ENCODE results near the gene TXLNG. TPM values are rescaled to one million over a fixed set of nuclear protein-coding genes. Genes with fewer than 3 reads are reported as not detected.

The TXLNG gene
- total RNA-seq, 1 donor from 2014 or later: 25.8 TPM

- peaks cover 7% of the 10 kb centered on the region for H3K36me3 Mint-ChIP-seq (ENCODE audit: insufficient read depth)
- TF ChIP-seq, protein P1, sequence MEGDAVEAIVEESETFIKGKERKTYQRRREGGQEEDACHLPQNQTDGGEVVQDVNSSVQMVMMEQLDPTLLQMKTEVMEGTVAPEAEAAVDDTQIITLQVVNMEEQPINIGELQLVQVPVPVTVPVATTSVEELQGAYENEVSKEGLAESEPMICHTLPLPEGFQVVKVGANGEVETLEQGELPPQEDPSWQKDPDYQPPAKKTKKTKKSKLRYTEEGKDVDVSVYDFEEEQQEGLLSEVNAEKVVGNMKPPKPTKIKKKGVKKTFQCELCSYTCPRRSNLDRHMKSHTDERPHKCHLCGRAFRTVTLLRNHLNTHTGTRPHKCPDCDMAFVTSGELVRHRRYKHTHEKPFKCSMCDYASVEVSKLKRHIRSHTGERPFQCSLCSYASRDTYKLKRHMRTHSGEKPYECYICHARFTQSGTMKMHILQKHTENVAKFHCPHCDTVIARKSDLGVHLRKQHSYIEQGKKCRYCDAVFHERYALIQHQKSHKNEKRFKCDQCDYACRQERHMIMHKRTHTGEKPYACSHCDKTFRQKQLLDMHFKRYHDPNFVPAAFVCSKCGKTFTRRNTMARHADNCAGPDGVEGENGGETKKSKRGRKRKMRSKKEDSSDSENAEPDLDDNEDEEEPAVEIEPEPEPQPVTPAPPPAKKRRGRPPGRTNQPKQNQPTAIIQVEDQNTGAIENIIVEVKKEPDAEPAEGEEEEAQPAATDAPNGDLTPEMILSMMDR (IDR thresholded peaks at IDR 0.05; ENCODE audit: unreplicated experiment): no peak
- peaks cover 41% of the 10 kb centered on the region for H3K4me1 Mint-ChIP-seq (ENCODE audit: low read depth)
- no peaks in the 10 kb centered on the region for H3K9me3 Mint-ChIP-seq (ENCODE audit: low read depth)
- peak; percentile 45 for DNase-seq (ENCODE audit: low spot score, unreplicated experiment)
- H3K27me3 Mint-ChIP-seq: no peaks in the 10 kb centered on the region
- H3K4me3 Mint-ChIP-seq (ENCODE audit: low read depth): peak overlapping the region; percentile 99
- H3K27ac Mint-ChIP-seq: peak overlapping the region; percentile 100
Observed at GRCh38 chrX:16869393-16870094, 83.3 kb downstream of the TXLNG start.

DNA sequence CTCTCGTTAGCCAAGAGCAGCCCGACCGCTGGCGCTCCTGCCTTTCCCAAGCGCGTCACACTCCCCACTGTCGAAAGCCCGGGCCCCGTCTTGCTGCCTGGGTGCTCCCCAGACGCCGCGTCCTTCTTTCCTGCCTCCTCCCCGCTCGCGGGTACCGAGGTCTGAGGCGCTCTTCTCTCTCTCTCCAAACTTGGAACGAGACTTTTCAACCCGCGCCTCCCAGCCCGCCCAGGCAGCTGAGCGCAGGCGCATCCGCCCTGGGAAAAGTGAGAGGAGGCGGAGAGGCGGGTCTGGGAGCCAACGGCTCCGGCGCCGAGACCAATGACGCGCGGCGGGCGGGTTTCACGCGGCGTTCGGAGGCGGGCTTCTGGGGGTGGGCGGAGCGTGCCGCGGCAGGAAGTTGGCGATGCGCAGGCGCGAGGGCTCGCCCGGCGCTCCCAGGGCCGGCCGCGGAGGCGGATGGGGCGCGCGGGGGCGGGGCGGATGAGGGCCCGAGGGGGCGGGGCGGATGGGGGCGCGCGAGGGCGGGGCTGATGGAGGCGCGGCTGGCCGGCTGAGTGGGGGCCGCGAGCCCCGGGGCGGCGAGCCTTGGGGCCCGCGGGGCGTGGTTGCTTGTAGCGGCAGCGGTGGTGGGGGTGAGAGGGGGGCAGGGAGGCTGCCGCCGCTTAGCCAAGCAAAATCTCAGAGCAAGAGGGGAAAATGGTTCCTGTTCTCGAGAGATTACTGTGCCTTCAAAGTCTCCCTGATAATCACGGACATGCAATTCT lies 84.0 kb downstream of the TXLNG start, which contains the start of gene RBBP7:
RBBP7 (minus strand) TSS at position 268 of the 767 bp plus-strand sequence. CDS start 309 bp downstream, outside the sequence.
- Mint-ChIP-seq H3K4me1 (ENCODE audit: low read depth) (peaks cover 41% of the 10 kb centered on the region), H3K4me3 (ENCODE audit: low read depth) (peak within 1 kb of the TSS; percentile 99), H3K27me3 (peaks cover 6% of the 10 kb centered on the region), H3K9me3 (ENCODE audit: low read depth) (no peaks in the 10 kb centered on the region), H3K27ac (peak within 1 kb of the TSS; percentile 100), H3K36me3 (ENCODE audit: insufficient read depth) (peaks cover 7% of the 10 kb centered on the region)
- DNase-seq (ENCODE audit: low spot score, unreplicated experiment): peak; percentile 97
- TF ChIP-seq, protein P1 (IDR thresholded peaks at IDR 0.05; ENCODE audit: unreplicated experiment): no peak

DNA sequence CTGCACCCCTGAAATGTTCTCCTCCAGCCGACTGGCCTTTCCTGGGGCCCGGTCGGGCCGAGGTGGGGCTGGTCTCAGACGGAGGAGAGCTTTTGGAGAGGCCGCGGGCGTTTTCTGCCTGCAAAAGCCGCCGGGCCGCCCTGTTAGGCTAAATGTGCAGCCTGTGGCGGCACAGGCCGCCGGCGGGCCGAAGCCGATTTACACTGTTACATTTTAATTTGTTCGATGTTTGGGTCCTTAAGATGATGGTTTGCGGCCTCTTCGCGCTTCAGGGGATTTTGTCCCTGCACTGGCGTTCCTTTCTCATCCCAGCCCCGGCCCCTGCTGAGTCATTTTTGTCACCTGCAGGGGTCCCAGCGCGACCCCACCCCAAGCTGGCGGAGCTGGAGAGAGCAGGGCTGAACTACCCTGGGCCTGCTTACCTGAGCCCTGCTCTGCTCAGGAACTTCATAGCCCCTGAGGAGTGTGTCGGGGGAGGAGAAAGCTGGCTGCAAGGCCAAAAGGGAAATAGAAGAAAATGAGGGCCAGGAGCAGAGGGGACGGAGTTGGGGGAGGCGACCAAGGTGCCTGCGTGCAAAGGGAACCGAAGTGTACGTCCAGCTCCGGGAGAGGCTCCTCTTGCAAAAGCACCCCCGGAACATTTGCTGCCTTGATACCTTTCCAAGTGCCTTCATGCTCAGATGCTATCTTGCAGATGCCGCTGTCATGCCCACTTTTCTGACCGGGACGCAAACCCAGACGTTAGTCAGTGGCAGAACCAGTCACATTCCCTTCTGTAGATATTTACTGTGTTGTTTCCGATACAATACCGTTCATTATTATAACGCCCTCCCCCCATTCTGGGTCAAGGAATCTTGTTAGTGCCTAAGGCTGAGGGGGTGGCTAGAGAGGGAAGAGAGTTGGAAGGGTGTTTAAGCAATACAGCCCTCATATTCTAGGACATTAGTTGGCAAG lies 84.9 kb downstream of the TXLNG start:
- peak; percentile 33 for DNase-seq (ENCODE audit: low spot score, unreplicated experiment)
- H3K4me1 Mint-ChIP-seq (ENCODE audit: low read depth): peaks cover 39% of the 10 kb centered on the region
- TF ChIP-seq, protein P1 (IDR thresholded peaks at IDR 0.05; ENCODE audit: unreplicated experiment): no peak
- peaks cover 7% of the 10 kb centered on the region for H3K36me3 Mint-ChIP-seq (ENCODE audit: insufficient read depth)
- peaks cover 7% of the 10 kb centered on the region for H3K27me3 Mint-ChIP-seq
- H3K9me3 Mint-ChIP-seq (ENCODE audit: low read depth): no peaks in the 10 kb centered on the region
- H3K27ac Mint-ChIP-seq: peak overlapping the region; percentile 98
- peak overlapping the region; percentile 82 for H3K4me3 Mint-ChIP-seq (ENCODE audit: low read depth)

DNA sequence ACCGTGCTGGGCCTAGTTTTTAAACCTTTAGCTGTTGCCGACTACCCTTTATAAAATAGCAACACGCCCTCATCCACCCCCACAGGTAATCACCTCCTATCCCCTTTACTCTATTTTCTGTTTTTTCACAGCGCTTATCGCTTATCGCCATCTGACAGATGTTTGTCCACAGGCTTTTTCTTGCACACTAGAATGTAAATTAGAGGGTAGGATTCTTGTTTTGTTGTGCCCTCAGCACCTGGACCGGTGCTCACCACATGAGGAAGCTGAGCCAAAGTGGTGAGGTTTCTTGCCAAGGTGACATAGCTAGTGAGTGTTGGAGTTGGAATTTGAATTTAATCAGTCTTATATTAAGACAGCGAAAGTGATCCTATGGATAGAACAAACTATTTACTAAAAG lies 86.8 kb downstream of the TXLNG start:
- Mint-ChIP-seq H3K27ac (peak overlapping the region; percentile 80), H3K4me1 (ENCODE audit: low read depth) (peaks cover 31% of the 10 kb centered on the region), H3K4me3 (ENCODE audit: low read depth) (peak overlapping the region; percentile 1), H3K27me3 (peaks cover 17% of the 10 kb centered on the region), H3K36me3 (ENCODE audit: insufficient read depth) (peaks cover 4% of the 10 kb centered on the region), H3K9me3 (ENCODE audit: low read depth) (no peaks in the 10 kb centered on the region)
- TF ChIP-seq, protein P1 (IDR thresholded peaks at IDR 0.05; ENCODE audit: unreplicated experiment): no peak
- no peak for DNase-seq (ENCODE audit: low spot score, unreplicated experiment)
